ENCODE results near the gene IMMP2L. TPM values are rescaled to one million over a fixed set of nuclear protein-coding genes. Genes with fewer than 3 reads are reported as not detected.

The IMMP2L gene
- total RNA-seq, 2 experiments from 2014 or later: 5.2 to 6.5 TPM

GRCh38 chr7:111137296-111138192 is 424.7 kb downstream of the IMMP2L start:
- H3K4me3 Mint-ChIP-seq: no peak overlapping the region
- peaks cover 2% of the 10 kb centered on the region for H3K36me3 Mint-ChIP-seq (ENCODE audit: low read depth)
- peaks cover 20% of the 10 kb centered on the region for H3K4me1 Mint-ChIP-seq
- H3K9me3 Mint-ChIP-seq: no peaks in the 10 kb centered on the region
- CTCF ChIA-PET: interaction anchor here (0.5 to 1.1 kb wide), 2 partner anchors 11 to 625 kb away, joined by 3 read pairs; no protein-coding TSS in a partner anchor
- POLR2A ChIA-PET: no interaction called here
- H3K27ac Mint-ChIP-seq: peak overlapping the region; percentile 75
- DNase-seq: peak; percentile 7
- H3K27me3 Mint-ChIP-seq: no peaks in the 10 kb centered on the region

GRCh38 chr7:111132833-111133232 is 429.5 kb downstream of the IMMP2L start:
- Mint-ChIP-seq H3K27ac (no peak overlapping the region), H3K36me3 (ENCODE audit: low read depth) (no peaks in the 10 kb centered on the region), H3K9me3 (no peaks in the 10 kb centered on the region), H3K27me3 (no peaks in the 10 kb centered on the region), H3K4me1 (peaks cover 5% of the 10 kb centered on the region), H3K4me3 (no peak overlapping the region)
- CTCF ChIA-PET: interaction anchor here (1.5 kb wide), 1 partner anchor 10 kb away, joined by 6 read pairs; no protein-coding TSS in a partner anchor
- POLR2A ChIA-PET: no interaction called here
- DNase-seq: no peak

GRCh38 chr7:111129435-111129834 is 432.9 kb downstream of the IMMP2L start:
- H3K4me1 Mint-ChIP-seq: peaks cover 2% of the 10 kb centered on the region
- DNase-seq: no peak
- no peaks in the 10 kb centered on the region for H3K27me3 Mint-ChIP-seq
- POLR2A ChIA-PET: no interaction called here
- H3K9me3 Mint-ChIP-seq: no peaks in the 10 kb centered on the region
- no peak overlapping the region for H3K27ac Mint-ChIP-seq
- peaks cover 19% of the 10 kb centered on the region for H3K36me3 Mint-ChIP-seq (ENCODE audit: low read depth)
- CTCF ChIA-PET: no interaction called here
- H3K4me3 Mint-ChIP-seq: no peak overlapping the region

GRCh38 chr7:111126987-111127386 is 435.3 kb downstream of the IMMP2L start:
- DNase-seq: no peak
- Mint-ChIP-seq H3K27me3 (no peaks in the 10 kb centered on the region), H3K9me3 (no peaks in the 10 kb centered on the region), H3K4me3 (no peak overlapping the region), H3K4me1 (peaks cover 2% of the 10 kb centered on the region), H3K27ac (no peak overlapping the region), H3K36me3 (ENCODE audit: low read depth) (peaks cover 41% of the 10 kb centered on the region)
- CTCF ChIA-PET: no interaction called here
- POLR2A ChIA-PET: interaction anchor here (0.7 kb wide), 1 partner anchor 577 kb away, joined by 3 read pairs; no protein-coding TSS in a partner anchor

GRCh38 chr7:111115966-111116365 is 446.3 kb downstream of the IMMP2L start:
- no peaks in the 10 kb centered on the region for H3K9me3 Mint-ChIP-seq
- ChIA-PET CTCF (no interaction called here), POLR2A (no interaction called here)

GRCh38 chr7:111113263-111114017 is 448.9 kb downstream of the IMMP2L start:
- ChIA-PET CTCF (interaction anchor here (0.6 kb wide), 1 partner anchor 829 kb away, joined by 3 read pairs; no protein-coding TSS in a partner anchor), POLR2A (no interaction called here)
- Mint-ChIP-seq H3K27me3 (no peaks in the 10 kb centered on the region), H3K27ac (no peak overlapping the region), H3K4me1 (peaks cover 39% of the 10 kb centered on the region), H3K4me3 (no peak overlapping the region), H3K36me3 (ENCODE audit: low read depth) (peaks cover 79% of the 10 kb centered on the region), H3K9me3 (no peaks in the 10 kb centered on the region)
- no peak for DNase-seq

More at GRCh38 chr7:111115966-111116365, 446.3 kb downstream of the IMMP2L start:
- Mint-ChIP-seq H3K4me1 (peaks cover 42% of the 10 kb centered on the region), H3K36me3 (ENCODE audit: low read depth) (peaks cover 80% of the 10 kb centered on the region), H3K4me3 (no peak overlapping the region), H3K27me3 (no peaks in the 10 kb centered on the region), H3K27ac (no peak overlapping the region)
- DNase-seq: no peak

GRCh38 chr7:111112439-111112838 is 449.9 kb downstream of the IMMP2L start:
- Mint-ChIP-seq H3K9me3 (no peaks in the 10 kb centered on the region), H3K4me3 (no peak overlapping the region), H3K27me3 (no peaks in the 10 kb centered on the region), H3K36me3 (ENCODE audit: low read depth) (peaks cover 73% of the 10 kb centered on the region), H3K4me1 (peaks cover 40% of the 10 kb centered on the region), H3K27ac (no peak overlapping the region)
- no peak for DNase-seq
- ChIA-PET POLR2A (no interaction called here), CTCF (interaction anchor here (0.6 to 1.2 kb wide), 2 partner anchors 14 to 190 kb away, joined by 3 to 5 read pairs; no protein-coding TSS in a partner anchor)

- H3K9me3 Mint-ChIP-seq: no peaks in the 10 kb centered on the region
- no peak overlapping the region for H3K27ac Mint-ChIP-seq
- peaks cover 78% of the 10 kb centered on the region for H3K36me3 Mint-ChIP-seq (ENCODE audit: low read depth)
- no peak for DNase-seq
- peaks cover 60% of the 10 kb centered on the region for H3K4me1 Mint-ChIP-seq
- no peak overlapping the region for H3K4me3 Mint-ChIP-seq
- ChIA-PET CTCF (interaction anchor here (2.5 to 2.9 kb wide), 2 partner anchors 10 to 15 kb away, joined by 7 to 10 read pairs; no protein-coding TSS in a partner anchor), POLR2A (no interaction called here)
- H3K27me3 Mint-ChIP-seq: no peaks in the 10 kb centered on the region
These were observed 453.8 kb downstream of the IMMP2L start for GRCh38 chr7:111108496-111108895.

- Mint-ChIP-seq H3K4me3 (no peak overlapping the region), H3K9me3 (no peaks in the 10 kb centered on the region), H3K27me3 (no peaks in the 10 kb centered on the region), H3K27ac (no peak overlapping the region), H3K36me3 (ENCODE audit: low read depth) (peaks cover 78% of the 10 kb centered on the region), H3K4me1 (peaks cover 62% of the 10 kb centered on the region)
- DNase-seq: no peak
- ChIA-PET CTCF (interaction anchor here (2.5 to 2.9 kb wide), 2 partner anchors 9 to 14 kb away, joined by 7 to 10 read pairs; no protein-coding TSS in a partner anchor), POLR2A (no interaction called here)
These were observed 454.3 kb downstream of the IMMP2L start for GRCh38 chr7:111108000-111108399.

GRCh38 chr7:111107579-111107978 is 454.7 kb downstream of the IMMP2L start:
- H3K27ac Mint-ChIP-seq: no peak overlapping the region
- H3K27me3 Mint-ChIP-seq: no peaks in the 10 kb centered on the region

GRCh38 chr7:111105269-111105668 is 457.0 kb downstream of the IMMP2L start:
- POLR2A ChIA-PET: no interaction called here
- Mint-ChIP-seq H3K27me3 (no peaks in the 10 kb centered on the region), H3K4me3 (no peak overlapping the region), H3K9me3 (no peaks in the 10 kb centered on the region), H3K27ac (no peak overlapping the region), H3K4me1 (peaks cover 66% of the 10 kb centered on the region), H3K36me3 (ENCODE audit: low read depth) (peaks cover 77% of the 10 kb centered on the region)
- CTCF ChIA-PET: interaction anchor here (0.7 to 1.7 kb wide), 2 partner anchors 10 to 578 kb away, joined by 3 to 4 read pairs; no protein-coding TSS in a partner anchor
- DNase-seq: no peak

More at GRCh38 chr7:111107579-111107978, 454.7 kb downstream of the IMMP2L start:
- POLR2A ChIA-PET: no interaction called here
- CTCF ChIA-PET: interaction anchor here (2.5 kb wide), 1 partner anchor 9 kb away, joined by 7 read pairs; no protein-coding TSS in a partner anchor
- DNase-seq: no peak
- Mint-ChIP-seq H3K36me3 (ENCODE audit: low read depth) (peaks cover 77% of the 10 kb centered on the region), H3K9me3 (no peaks in the 10 kb centered on the region), H3K4me1 (peaks cover 61% of the 10 kb centered on the region), H3K4me3 (no peak overlapping the region)

GRCh38 chr7:111104710-111105109 is 457.6 kb downstream of the IMMP2L start:
- CTCF ChIA-PET: interaction anchor here (1.7 kb wide), 1 partner anchor 9 kb away, joined by 4 read pairs; no protein-coding TSS in a partner anchor
- H3K27me3 Mint-ChIP-seq: no peaks in the 10 kb centered on the region
- peaks cover 76% of the 10 kb centered on the region for H3K36me3 Mint-ChIP-seq (ENCODE audit: low read depth)
- no peak overlapping the region for H3K27ac Mint-ChIP-seq
- H3K4me3 Mint-ChIP-seq: no peak overlapping the region
- no peak for DNase-seq
- H3K9me3 Mint-ChIP-seq: no peaks in the 10 kb centered on the region
- POLR2A ChIA-PET: no interaction called here
- peaks cover 71% of the 10 kb centered on the region for H3K4me1 Mint-ChIP-seq

Data from activated CD4-positive, alpha-beta T cell treated with anti-CD3 and anti-CD28 coated beads, Interleukin-2, amount 10 ng/mL, durations not matched to agents 7 days and 5 days (primary cell).